C1 segment of cervical spinal cord (tissue), 14 donors: ENCODE measurements around the gene TLCD3A.
A peak's percentile ranks its signal among the peaks of the same experiment; 100 is the strongest.
"Not testable (repeated sequence)": the region's sequence is repeated elsewhere in the genome, so short reads cannot be mapped to it uniquely, and the experiment has no call there.

ENCODE experiments used
- DNase-seq, 14 donors: peaks; one replicate each; lab custom pipeline; 2025; lab: John Stamatoyannopoulos, UW

TLCD3A gene

DNA sequence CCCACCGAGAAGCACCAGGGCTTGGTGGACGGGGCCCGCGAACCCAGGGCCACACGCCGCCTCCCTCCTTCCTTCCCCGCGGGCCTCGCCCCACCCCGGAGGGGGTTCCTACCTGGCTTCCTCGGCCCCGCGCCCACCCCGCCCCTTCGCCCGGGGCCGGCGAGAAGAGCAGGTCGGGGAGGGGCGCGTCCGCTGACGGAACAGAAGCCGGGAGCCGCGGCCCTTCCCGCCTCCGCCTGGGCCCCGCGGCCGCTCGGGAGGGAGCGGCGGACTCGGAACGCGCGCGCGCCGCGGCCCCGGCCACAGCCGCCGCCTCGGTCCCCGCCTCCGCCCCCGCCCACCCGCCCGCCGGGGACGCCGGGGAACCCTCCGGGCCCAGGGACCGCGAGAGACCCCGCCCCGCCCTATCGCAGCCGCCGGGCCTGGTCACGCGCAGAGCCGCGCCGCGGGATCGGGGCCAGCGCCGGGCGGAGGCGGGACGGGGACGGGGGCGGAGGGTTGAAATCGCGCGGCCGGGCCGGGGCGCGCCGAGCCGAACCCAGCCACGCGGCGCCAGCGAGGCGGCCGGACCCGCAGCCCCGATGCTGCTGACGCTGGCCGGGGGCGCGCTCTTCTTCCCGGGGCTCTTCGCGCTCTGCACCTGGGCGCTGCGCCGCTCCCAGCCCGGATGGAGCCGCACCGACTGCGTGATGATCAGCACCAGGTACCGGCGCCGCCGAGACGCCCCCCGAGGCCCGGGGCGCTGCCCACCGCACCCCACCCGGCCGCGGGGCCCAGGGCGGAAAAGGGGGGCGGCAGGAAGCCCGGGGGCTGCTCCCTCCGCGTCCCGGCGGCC lies at the start of gene TLCD3A:
TSS of gene TLCD3A (plus strand) at position 530 of the 835 bp plus-strand sequence. CDS start at position 582, 52 bp downstream.
- DNase-seq, result peak in 10 of 14 donors; percentile 22 to 70 (median 32)

GRCh38 chr17:683040-683439 lies 49.4 kb upstream of the TLCD3A start:
- DNase-seq, result peak in 1 of 14 donors; percentile 10

DNA sequence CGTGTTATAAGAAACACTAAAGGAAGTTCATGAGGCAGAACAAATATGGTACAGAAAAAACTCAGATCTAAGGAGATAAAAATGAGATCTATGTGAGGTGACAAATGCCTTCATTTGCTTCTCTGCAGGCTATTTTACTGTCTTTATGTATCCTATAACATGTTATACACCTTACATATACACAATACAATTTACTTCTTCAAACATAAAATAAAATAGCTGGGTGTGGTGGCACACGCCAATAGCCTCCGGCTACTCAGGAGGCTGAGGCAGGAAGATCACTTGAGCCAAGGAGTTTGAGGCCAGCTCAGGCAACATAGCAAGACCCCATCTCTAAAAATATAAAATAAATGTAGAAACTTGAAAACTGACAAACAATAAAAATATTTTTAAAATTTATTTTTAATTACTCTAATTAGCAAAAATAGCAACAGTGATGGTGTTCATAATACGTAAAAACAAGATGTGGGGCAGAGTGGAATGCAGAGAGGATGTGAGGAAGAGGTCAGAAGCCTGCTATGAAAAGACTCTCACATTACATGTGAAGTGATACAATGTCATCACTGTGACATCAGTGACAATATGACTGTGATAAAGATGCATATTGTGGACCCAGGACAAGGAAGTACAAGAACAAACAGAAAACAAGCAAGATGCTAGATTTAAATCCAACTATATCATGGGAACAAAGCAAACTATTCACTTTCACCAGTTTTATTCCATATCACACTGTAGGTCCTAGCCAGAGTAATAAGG lies 48.7 kb upstream of the TLCD3A start:
- DNase-seq, result peak in 1 of 14 donors; percentile 9

DNA sequence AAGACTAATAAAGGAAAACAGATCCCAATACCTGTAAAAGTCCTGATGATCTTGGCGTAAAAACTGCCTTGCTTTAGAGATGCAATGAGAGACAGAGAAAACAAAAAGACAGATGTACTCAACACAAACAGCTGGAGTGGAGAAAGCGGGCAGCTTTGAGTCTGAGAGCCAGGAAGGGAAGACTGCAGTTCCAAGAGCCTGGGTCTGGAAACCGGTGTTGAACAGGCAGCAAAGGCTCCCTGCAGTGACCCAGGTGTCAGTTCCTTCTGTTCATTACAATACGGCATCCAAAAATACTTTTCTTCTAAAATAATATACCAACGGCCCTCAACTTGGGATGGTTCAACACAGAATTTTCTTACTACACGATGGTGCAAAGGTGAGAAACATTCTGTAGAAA lies 47.4 kb upstream of the TLCD3A start:
- peak in 1 of 14 donors; percentile 90 for DNase-seq

- peak in 1 of 14 donors; percentile 40 for DNase-seq
Observed at GRCh38 chr17:688100-688989, 44.1 kb upstream of the TLCD3A start.

- DNase-seq, result no peak
Observed at GRCh38 chr17:689556-690275, 42.7 kb upstream of the TLCD3A start.

GRCh38 chr17:690361-690760 lies 42.0 kb upstream of the TLCD3A start:
- no peak for DNase-seq

DNA sequence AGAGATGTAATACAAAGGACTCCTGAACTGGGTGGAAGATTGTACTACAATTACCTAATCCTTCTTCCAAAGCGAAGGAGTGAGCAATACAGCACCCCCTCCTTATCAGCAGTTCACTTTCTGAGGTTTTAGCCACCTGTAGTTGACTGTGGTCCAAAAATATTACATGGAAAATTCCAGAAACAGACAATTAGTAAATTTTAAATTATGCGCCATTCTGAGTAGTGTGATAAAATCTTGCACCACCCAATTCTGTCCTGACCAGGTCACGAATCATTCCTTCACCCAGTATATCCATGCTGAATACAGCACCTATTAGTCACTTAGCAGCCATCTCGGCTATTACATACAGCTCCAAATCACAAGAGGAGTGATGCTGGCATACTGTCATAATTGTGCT lies 41.0 kb upstream of the TLCD3A start:
- no peak for DNase-seq

- no peak for DNase-seq
Observed at GRCh38 chr17:692116-692515, 40.3 kb upstream of the TLCD3A start.

DNA sequence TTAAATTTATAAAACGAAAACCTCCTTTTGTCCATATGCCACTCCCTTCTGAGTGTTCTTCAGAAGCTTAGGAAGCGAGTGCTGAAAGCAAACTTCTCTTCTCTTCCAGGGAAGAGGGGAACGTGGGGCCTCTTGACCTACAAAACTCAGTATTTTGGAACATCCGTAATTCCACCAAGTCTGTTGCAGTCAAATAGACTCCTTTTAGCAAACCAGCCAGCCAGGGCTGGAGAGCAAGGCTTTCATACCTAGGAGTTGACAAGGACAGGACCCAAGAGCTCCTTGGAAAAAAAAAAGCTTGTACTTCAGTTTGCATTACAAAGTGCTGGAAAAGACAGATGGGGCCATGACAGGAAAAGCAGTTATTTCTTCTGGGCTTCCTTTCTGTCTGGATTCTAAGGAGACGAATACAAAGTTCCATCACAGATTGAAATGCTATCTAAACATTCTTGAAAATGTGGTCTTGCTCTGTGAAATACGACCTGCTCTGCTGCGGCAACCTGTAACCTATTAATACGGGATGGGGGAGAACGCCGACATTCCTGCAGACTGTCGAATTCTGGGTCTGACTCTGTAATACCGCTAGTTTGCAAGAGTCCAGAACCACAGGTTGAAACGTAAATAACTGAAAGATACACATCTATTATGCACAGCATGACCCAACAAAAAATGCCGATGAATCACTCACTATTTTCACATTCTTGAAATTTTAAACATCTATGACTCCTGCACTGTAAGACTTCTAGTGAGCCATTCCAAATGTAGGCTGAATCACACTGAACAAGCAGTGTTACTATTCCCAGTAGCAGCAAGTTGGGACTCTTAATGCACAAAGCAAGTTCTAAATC lies 38.4 kb upstream of the TLCD3A start:
- no peak for DNase-seq

DNA sequence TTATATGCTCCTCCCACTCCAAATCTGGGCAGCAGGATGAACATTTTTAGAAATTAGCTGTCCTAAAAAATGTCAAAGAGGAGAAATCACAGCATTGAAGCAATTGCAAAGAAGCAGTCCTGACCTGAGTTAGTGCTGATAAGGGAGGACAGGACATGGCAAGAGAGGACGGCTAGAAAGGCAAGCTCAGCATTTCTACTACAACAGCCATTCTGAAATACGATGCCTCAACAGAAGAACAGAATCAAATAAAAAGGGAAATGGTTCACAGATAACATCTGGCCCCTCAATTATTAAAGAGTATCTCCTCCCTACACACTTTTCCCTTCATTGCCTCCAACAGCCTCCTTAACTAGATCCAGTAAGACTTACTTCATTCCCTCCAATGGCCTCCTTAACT lies 36.0 kb upstream of the TLCD3A start:
- DNase-seq, result no peak

DNA sequence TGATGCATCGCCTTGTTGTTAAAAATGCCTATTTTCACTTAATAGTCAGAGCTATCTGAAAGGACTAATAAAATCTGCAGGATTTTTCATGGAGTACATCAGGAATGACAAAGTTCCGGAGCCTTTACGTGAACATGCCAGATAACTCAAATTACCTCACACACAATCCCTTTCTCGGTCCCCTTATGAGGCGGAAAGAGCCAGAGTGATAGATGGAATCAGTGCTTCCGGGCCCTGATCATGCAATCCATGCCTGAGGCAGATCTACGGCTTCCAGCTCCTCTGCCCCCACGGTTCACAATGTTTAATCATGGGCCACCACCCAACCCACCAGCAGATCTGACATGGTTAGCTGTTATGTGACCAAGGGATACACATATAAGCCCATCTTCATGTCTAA lies 34.7 kb upstream of the TLCD3A start:
- DNase-seq, result no peak

DNA sequence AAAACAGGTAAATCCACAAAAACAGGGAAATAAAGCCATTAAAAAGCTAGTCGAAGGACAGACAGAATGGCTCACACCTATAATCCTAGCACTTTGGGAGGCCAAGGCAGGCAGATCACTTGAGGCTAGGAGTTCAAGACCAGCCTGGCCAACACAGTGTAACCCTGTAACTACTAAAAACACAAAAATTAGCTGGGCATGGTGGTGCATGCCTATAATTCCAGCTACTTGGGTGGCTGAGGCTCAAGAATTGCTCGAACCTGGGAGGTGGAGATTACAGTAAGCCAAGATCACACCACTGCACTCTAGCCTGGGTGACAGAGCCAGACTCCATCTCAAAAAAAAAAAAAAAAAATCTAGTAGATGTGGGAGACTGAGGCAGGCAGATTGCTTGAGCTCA lies 34.3 kb upstream of the TLCD3A start:
- DNase-seq, result not testable (repeated sequence)

DNA sequence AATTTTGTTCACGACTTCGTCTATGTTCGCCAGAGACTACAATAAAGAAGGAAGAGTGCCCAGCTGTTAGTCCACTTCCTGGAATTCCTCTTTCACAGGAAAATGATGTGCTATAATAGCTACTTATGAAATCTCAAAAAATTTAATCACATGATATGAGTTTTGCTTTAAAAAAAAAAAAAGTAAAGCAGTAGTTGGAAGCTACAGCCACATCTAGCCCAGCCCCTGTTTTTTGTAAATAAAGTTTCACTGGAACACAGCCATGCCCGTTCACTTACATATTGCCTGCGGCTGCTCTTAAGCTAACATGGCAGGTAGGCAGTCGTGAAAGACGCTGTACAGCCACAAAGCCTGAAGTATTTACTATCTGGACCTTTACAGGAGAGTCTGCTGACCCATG lies 33.1 kb upstream of the TLCD3A start:
- DNase-seq, result no peak

GRCh38 chr17:700504-701094 lies 31.8 kb upstream of the TLCD3A start:
- peak in 1 of 14 donors; percentile 8 for DNase-seq

- no peak for DNase-seq
Observed at GRCh38 chr17:703081-703875, 29.1 kb upstream of the TLCD3A start.

DNA sequence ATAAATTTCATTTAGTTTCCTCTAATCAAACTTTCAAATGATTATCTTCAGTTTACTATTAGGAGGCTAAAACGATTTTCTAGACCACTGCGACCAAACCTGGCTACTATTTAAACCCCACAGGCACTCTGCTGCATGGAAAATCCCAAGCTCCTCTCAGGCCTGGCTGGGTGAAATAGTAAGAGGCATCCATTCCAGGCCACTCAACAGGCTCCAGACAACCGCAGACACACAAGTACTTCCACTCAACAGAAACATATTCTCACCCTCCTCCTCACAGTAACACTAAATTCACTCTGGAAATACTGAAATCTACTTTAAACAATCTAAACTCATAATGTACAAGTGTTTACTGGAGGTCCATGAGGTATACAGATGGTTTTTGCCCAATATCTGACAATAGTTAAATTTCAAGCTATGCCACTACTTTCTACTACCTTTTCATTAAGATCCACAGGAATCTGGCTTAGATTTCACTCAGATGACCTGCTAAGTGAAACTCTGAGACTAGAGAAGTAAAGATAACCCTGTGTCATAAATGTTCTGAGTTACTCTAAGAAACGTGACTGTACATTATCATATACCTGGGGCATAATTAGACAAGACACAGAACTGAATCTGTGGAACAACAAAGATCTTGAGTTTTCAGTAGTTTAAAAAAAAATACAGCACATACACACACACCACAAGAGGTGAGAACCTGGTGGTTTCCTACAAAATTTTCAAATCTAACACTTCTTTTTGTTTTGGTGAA lies 28.1 kb upstream of the TLCD3A start:
- DNase-seq, result no peak

DNA sequence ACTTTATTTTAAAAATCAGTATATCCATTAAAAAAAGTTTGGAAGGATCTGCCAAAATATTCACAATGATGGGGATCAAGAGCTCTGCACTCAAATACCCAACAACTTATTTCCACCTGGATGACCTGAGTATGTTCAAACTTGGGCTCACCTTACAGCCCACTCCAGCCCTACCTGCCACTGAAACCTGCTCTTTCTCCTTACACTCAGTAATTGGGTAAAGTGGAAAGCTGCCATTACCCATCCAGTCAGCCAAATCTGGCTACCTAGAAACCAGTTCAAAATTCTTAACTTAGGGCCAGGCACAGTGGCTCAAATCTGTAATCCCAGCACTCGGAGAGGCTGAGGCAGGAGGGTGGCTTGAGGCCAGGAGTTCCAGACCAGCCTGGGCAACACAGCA lies 27.4 kb upstream of the TLCD3A start:
- DNase-seq, result no peak
